Measurements from ENCODE around the gene REC8. TPM values are rescaled to one million over a fixed set of nuclear protein-coding genes. Genes with fewer than 3 reads are reported as not detected.

The REC8 gene
- total and polyA plus RNA-seq, 10 of the 15 experiments (the other 5 are each of a cell fraction or from before 2014, with no cell fraction given): 4.2 to 76.9 (median 29.1) TPM

- Histone ChIP-seq H3K4me2 (ENCODE audit: control insufficient read depth, insufficient read depth) (peak within 1 kb of the TSS; percentile 75), H3K4me3 (peak within 1 kb of the TSS; percentile 86), H3K27ac (ENCODE audit: control insufficient read depth, insufficient read depth) (peak within 1 kb of the TSS; percentile 82), H2AFZ (ENCODE audit: control insufficient read depth, low read depth, low read length) (peak within 1 kb of the TSS; percentile 98), H4K20me1 (ENCODE audit: control insufficient read depth, insufficient read depth) (no peaks in the 10 kb centered on the region), H3K4me1 (ENCODE audit: control insufficient read depth, insufficient read depth, low read length) (peaks cover 15% of the 10 kb centered on the region), H3K9me3 (replicated peaks; ENCODE audit: control insufficient read depth, insufficient read depth, low read length) (no peaks in the 10 kb centered on the region), H3K36me3 (ENCODE audit: control insufficient read depth in 2 of 2, insufficient read depth in 2 of 2, low read length in 1 of 2) (peaks cover 2 to 15% of the 10 kb centered on the region in 2 experiments; a peak in 3 of 4 replicates), H3K79me2 (ENCODE audit: control insufficient read depth, insufficient read depth, low read length) (peaks cover 21% of the 10 kb centered on the region), H3K9ac (ENCODE audit: control insufficient read depth, insufficient read depth, low read length) (peak within 1 kb of the TSS; percentile 85), H3K27me3 (replicated peaks in 1 of 2; ENCODE audit: control insufficient read depth in 2 of 2, insufficient read depth in 2 of 2, low read length in 1 of 2) (no peaks in the 10 kb centered on the region)
- BruUV-seq (replicated peaks): no TSS peak
- FAIRE-seq (peak; percentile 38), DNase-seq (ENCODE audit: low read depth, low spot score) (peak; percentile 79), ATAC-seq (peak; percentile 83)
- POLR2A ChIA-PET: interaction anchor here (0.5 to 3.6 kb wide), 14 partner anchors 13 to 84 kb away, joined by 3 to 18 read pairs (median 6); partner anchors contain the start of genes DHRS1, IRF9, NOP9 and PSME1
- in situ Hi-C loops (cut with MboI): no loop called here
- SMC1A ChIA-PET (ENCODE audit: uncharacterized antibody, unreplicated experiment): interaction anchor here (0.7 to 2.6 kb wide), 9 partner anchors 20 to 135 kb away, joined by 3 to 17 read pairs (median 5); partner anchors contain the start of genes CIDEB, DHRS1, IRF9 and NOP9
- CTCF ChIA-PET: interaction anchor here (0.6 to 6.3 kb wide), 30 partner anchors 9 to 107 kb away, joined by 3 to 54 read pairs (median 4); partner anchors contain the start of genes CIDEB, DCAF11, DHRS1 and GMPR2
- RAD21 ChIA-PET (ENCODE audit: unreplicated experiment): interaction anchor here (0.7 to 3.6 kb wide), 17 partner anchors 12 to 151 kb away, joined by 3 to 23 read pairs (median 4); partner anchors contain the start of genes CIDEB, DHRS1, EMC9 and IPO4
- WGBS (ENCODE audit: insufficient coverage, insufficient replicate concordance, low lambda C conversion rate, missing lambda C conversion rate): under 1% methylated on average over 40 of the region's 40 CpGs
- intact Hi-C loops (cut with micrococcal nuclease; ENCODE audit: unreplicated experiment): loop anchor here (1.0 to 10.0 kb wide), 4 partner anchors 27 to 201 kb away; partner anchors contain the start of genes RABGGTA and TINF2
- TF ChIP-seq RAD21 (IDR thresholded peaks at IDR 0.05; ENCODE audit: insufficient read depth, low read depth, low read length) (peak; percentile 76), CEBPB (IDR thresholded peaks at IDR 0.05; ENCODE audit: borderline replicate concordance in 1 of 2, low read depth in 2 of 2, low read length in 2 of 2) (peak in 1 of 2 experiments; percentile 89; a peak in 1 of 4 replicates), WRNIP1 (IDR thresholded peaks at IDR 0.05; ENCODE audit: borderline replicate concordance, low read depth, low read length) (peak; percentile 90; the same call in 1 of the 2 replicates), ZBED1 (IDR thresholded peaks at IDR 0.05; ENCODE audit: borderline replicate concordance) (peak; percentile 59; the same call in 1 of the 2 replicates), BRCA1 (IDR thresholded peaks at IDR 0.05; ENCODE audit: low read depth, low read length) (no peak), TCF3 (IDR thresholded peaks at IDR 0.05; ENCODE audit: borderline replicate concordance, insufficient read depth, low read depth, low read length) (0 out of 2 replicates have a peak, but pooled peaks have one; percentile 48), EGR1 (IDR thresholded peaks at IDR 0.05; ENCODE audit: borderline replicate concordance in 1 of 2, low read depth in 2 of 2, low read length in 2 of 2) (peak in 1 of 2 experiments; percentile 47; a peak in 1 of 3 replicates), PKNOX1 (IDR thresholded peaks at IDR 0.05) (peak; percentile 77), EP300 (IDR thresholded peaks at IDR 0.05; ENCODE audit: borderline replicate concordance in 1 of 2, control insufficient read depth in 1 of 2, low read depth in 2 of 2, low read length in 2 of 2) (0 out of 4 replicates have a peak, but pooled peaks have one; percentile 8 to 31)
- TF ChIP-seq, protein P1, sequence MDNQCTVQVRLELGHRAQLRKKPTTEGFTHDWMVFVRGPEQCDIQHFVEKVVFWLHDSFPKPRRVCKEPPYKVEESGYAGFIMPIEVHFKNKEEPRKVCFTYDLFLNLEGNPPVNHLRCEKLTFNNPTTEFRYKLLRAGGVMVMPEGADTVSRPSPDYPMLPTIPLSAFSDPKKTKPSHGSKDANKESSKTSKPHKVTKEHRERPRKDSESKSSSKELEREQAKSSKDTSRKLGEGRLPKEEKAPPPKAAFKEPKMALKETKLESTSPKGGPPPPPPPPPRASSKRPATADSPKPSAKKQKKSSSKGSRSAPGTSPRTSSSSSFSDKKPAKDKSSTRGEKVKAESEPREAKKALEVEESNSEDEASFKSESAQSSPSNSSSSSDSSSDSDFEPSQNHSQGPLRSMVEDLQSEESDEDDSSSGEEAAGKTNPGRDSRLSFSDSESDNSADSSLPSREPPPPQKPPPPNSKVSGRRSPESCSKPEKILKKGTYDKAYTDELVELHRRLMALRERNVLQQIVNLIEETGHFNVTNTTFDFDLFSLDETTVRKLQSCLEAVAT (IDR thresholded peaks at IDR 0.05): peak; percentile 70
- TF ChIP-seq, protein P2, sequence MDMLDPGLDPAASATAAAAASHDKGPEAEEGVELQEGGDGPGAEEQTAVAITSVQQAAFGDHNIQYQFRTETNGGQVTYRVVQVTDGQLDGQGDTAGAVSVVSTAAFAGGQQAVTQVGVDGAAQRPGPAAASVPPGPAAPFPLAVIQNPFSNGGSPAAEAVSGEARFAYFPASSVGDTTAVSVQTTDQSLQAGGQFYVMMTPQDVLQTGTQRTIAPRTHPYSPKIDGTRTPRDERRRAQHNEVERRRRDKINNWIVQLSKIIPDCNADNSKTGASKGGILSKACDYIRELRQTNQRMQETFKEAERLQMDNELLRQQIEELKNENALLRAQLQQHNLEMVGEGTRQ (IDR thresholded peaks at IDR 0.05; ENCODE audit: borderline replicate concordance, low read depth, low read length): no peak
- TF ChIP-seq, protein P3, sequence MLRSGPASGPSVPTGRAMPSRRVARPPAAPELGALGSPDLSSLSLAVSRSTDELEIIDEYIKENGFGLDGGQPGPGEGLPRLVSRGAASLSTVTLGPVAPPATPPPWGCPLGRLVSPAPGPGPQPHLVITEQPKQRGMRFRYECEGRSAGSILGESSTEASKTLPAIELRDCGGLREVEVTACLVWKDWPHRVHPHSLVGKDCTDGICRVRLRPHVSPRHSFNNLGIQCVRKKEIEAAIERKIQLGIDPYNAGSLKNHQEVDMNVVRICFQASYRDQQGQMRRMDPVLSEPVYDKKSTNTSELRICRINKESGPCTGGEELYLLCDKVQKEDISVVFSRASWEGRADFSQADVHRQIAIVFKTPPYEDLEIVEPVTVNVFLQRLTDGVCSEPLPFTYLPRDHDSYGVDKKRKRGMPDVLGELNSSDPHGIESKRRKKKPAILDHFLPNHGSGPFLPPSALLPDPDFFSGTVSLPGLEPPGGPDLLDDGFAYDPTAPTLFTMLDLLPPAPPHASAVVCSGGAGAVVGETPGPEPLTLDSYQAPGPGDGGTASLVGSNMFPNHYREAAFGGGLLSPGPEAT (IDR thresholded peaks at IDR 0.05; ENCODE audit: low read depth): peak; percentile 84
Measured at GRCh38 chr14:24215495-24216344, 43.8 kb downstream of the REC8 start, which contains the start of gene MDP1. MDP1 (minus strand) TSS chr14:24216066; CDS start chr14:24215955, 111 bp downstream.
